OCI-LY3 (cell line): ENCODE results near the gene RPGRIP1L.

Experiments
- H2AFZ ChIP-seq: fragments of 200-600, 300-600 bp; shearing (Covaris generic); 2 replicates; pipeline ENCODE4 v1.6.0; 2014; ENCODE audit warnings: antibody characterized with exemption, low read depth, low read length
- H3K27ac ChIP-seq: fragments of 200-600, 300-600 bp; sonication (generic); 2 replicates; pipeline ENCODE4 v1.5.1; 2014; ENCODE audit warnings: mild to moderate bottlenecking, low read length, moderate library complexity, mixed read lengths
- H3K27me3 ChIP-seq: fragments of 200-600, 300-600 bp; sonication (generic); 2 replicates; pipeline ENCODE4 v1.6.1; 2014; ENCODE audit warnings: low read depth, low read length, mixed read lengths
- H3K36me3 ChIP-seq: fragments of 200-600, 300-600 bp; sonication (generic); replicated peaks from 2 replicates; pipeline ENCODE3; 2014; ENCODE audit warnings: low read depth, low read length, mixed read lengths
- H3K4me1 ChIP-seq: fragments of 300-600, 200-600 bp; sonication (generic); 2 replicates; pipeline ENCODE4 v1.6.1; 2014; ENCODE audit warnings: low read length, mixed read lengths
- H3K4me2 ChIP-seq: fragments of 200-600, 300-600 bp; sonication (generic); 2 replicates; pipeline ENCODE4 v1.6.1; 2014; ENCODE audit warnings: low read length, mixed read lengths
- H3K4me3 ChIP-seq: fragments of 300-600, 200-600 bp; sonication (generic); 2 replicates; pipeline ENCODE4 v1.5.1; 2014; ENCODE audit warnings: antibody characterized with exemption, mild to moderate bottlenecking, low read length, moderate library complexity
- H3K79me2 ChIP-seq: fragments of 300-600, 200-600 bp; shearing (Covaris generic); 2 replicates; pipeline ENCODE4 v1.6.1; 2014; ENCODE audit warnings: mild to moderate bottlenecking, low read length, mixed read lengths
- H3K9ac ChIP-seq: fragments of 300-600, 200-600 bp; shearing (Covaris generic); 2 replicates; pipeline ENCODE4 v1.6.0; 2014; ENCODE audit warnings: mild to moderate bottlenecking, low read length, moderate library complexity
- H3K9me3 ChIP-seq: fragments of 200-600, 300-600 bp; shearing (Covaris generic); 2 replicates; pipeline ENCODE4 v1.6.1; 2014; ENCODE audit warnings: low read length, mixed read lengths; ENCODE audit not compliant: insufficient read depth
- H4K20me1 ChIP-seq: fragments of 200-600, 300-600 bp; sonication (generic); 2 replicates; pipeline ENCODE4 v1.6.1; 2016; ENCODE audit warnings: low read length, mixed read lengths; ENCODE audit not compliant: insufficient read depth
- CTCF ChIP-seq: fragments of 200-600, 300-600 bp; sonication (generic); IDR thresholded peaks from 2 replicates; pipeline ENCODE4 v1.5.1; 2014; ENCODE audit warnings: antibody characterized with exemption, low read length, low read depth
- EZH2phosphoT487 ChIP-seq: fragments of 200-600 bp; shearing (Covaris generic); IDR thresholded peaks from 2 replicates; pipeline ENCODE4 v1.6.1; 2018; ENCODE audit warnings: antibody characterized with exemption, mixed run types, low read depth

The RPGRIP1L gene

DNA sequence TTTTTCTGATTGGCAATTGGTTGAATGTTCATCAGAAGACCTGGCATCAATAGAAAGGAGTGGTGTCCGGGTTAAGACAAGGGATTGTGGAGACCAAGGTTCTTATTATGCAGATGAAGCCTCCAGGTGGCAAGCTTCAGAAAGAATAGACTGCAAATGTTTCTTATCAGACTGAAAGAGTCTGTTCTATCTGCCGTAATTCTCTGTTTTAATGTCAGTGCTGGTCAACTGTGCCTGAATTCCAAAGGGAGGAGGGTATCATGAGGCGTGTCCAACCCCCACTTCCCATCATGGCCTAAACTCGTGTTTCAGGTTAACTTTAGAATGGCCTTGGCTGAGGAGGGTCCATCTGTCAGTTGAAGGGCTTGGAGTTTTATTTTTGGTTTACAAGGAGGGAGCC lies 140.2 kb downstream of the RPGRIP1L start:
- Histone ChIP-seq H4K20me1 (no peaks in the 10 kb centered on the region), H3K9ac (no peak overlapping the region), H3K36me3 (no peaks in the 10 kb centered on the region), H3K4me3 (no peak overlapping the region), H3K27ac (no peak overlapping the region), H3K4me1 (no peaks in the 10 kb centered on the region), H3K27me3 (0 out of 2 replicates have a peak, but pooled peaks cover 3% of the 10 kb centered on the region), H2AFZ (no peak overlapping the region), H3K4me2 (no peak overlapping the region), H3K9me3 (no peaks in the 10 kb centered on the region), H3K79me2 (no peaks in the 10 kb centered on the region)
- TF ChIP-seq EZH2phosphoT487 (no peak), CTCF (no peak)

GRCh38 chr16:53561101-53561888 lies 142.4 kb downstream of the RPGRIP1L start:
- Histone ChIP-seq H3K79me2 (no peaks in the 10 kb centered on the region), H3K9ac (no peak overlapping the region), H3K9me3 (no peaks in the 10 kb centered on the region), H3K4me1 (no peaks in the 10 kb centered on the region), H3K27me3 (no peaks in the 10 kb centered on the region), H3K4me2 (no peak overlapping the region), H4K20me1 (no peaks in the 10 kb centered on the region), H3K36me3 (no peaks in the 10 kb centered on the region), H3K4me3 (no peak overlapping the region), H2AFZ (no peak overlapping the region), H3K27ac (no peak overlapping the region)
- TF ChIP-seq CTCF (no peak), EZH2phosphoT487 (no peak)

- Histone ChIP-seq H3K9ac (no peak overlapping the region), H3K4me2 (no peak overlapping the region), H3K27ac (no peak overlapping the region), H3K79me2 (no peaks in the 10 kb centered on the region), H3K27me3 (no peaks in the 10 kb centered on the region), H2AFZ (no peak overlapping the region), H3K9me3 (no peaks in the 10 kb centered on the region), H3K4me3 (no peak overlapping the region), H4K20me1 (no peaks in the 10 kb centered on the region), H3K4me1 (no peaks in the 10 kb centered on the region), H3K36me3 (no peaks in the 10 kb centered on the region)
- no peak for TF ChIP-seq CTCF
- TF ChIP-seq EZH2phosphoT487, result no peak
Measured at GRCh38 chr16:53559270-53559951, 144.2 kb downstream of the RPGRIP1L start.

DNA sequence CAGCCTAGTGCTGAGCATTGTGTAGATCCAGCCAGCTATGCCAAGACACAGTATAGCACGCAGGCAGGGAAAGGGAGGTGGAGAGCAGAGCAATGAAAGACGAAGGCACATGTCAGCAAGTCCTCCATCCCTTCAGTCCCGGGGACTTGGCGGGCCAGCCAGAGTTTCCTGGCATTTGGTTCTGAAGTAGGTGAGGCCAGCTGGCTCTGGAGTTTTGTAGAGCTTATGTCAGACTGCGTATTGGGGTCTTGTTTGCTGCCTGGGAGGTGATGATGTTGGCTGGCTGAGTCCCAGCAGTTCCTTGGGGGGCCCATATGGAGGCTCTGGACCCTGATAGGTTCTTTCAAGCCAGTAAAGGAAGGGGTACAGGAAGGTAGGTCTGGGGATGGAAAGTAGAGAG lies 144.9 kb downstream of the RPGRIP1L start:
- Histone ChIP-seq H3K27me3 (no peaks in the 10 kb centered on the region), H3K36me3 (no peaks in the 10 kb centered on the region), H3K79me2 (no peaks in the 10 kb centered on the region), H3K4me1 (no peaks in the 10 kb centered on the region), H2AFZ (no peak overlapping the region), H3K27ac (no peak overlapping the region), H4K20me1 (no peaks in the 10 kb centered on the region), H3K9ac (no peak overlapping the region), H3K4me2 (no peak overlapping the region), H3K9me3 (no peaks in the 10 kb centered on the region), H3K4me3 (no peak overlapping the region)
- TF ChIP-seq CTCF (no peak), EZH2phosphoT487 (no peak)
